GM23338 (cell line): ENCODE results near the gene NDUFA12.

Experiments
- CREB1 ChIP-seq: fragments of 250-450 bp; sonication (Bioruptor Pico); IDR thresholded peaks from 2 replicates; pipeline ENCODE4 v1.5.0; 2020; ENCODE audit warnings: low read depth, mild to moderate bottlenecking, moderate library complexity
- EZH2 ChIP-seq: fragments of 200-600 bp; sonication (generic); IDR thresholded peaks from one replicate; pipeline ENCODE4 v1.8.0; 2017; ENCODE audit warnings: antibody characterized with exemption, mild to moderate bottlenecking, low read depth; ENCODE audit not compliant: unreplicated experiment
- EZH2phosphoT487 ChIP-seq: fragments of 200-600 bp; sonication (generic); IDR thresholded peaks from one replicate; pipeline ENCODE4 v1.8.1; 2018; ENCODE audit warnings: antibody characterized with exemption; ENCODE audit not compliant: unreplicated experiment
- JUNB ChIP-seq: IDR thresholded peaks from one replicate; pipeline ENCODE4 v1.6.1; 2016; ENCODE audit warnings: antibody characterized with exemption; ENCODE audit not compliant: unreplicated experiment
- NANOG ChIP-seq: IDR thresholded peaks from 2 replicates; pipeline ENCODE4 v1.6.1; 2016; ENCODE audit warnings: antibody characterized with exemption, borderline replicate concordance
- POLR2AphosphoS5 ChIP-seq: IDR thresholded peaks from 2 replicates; pipeline ENCODE4 v1.6.1; 2016; ENCODE audit warnings: antibody characterized with exemption, low read depth
- STAT1 ChIP-seq: IDR thresholded peaks from one replicate; pipeline ENCODE4 v1.6.1; 2016; ENCODE audit warnings: antibody characterized with exemption; ENCODE audit not compliant: unreplicated experiment
- ZNF331 ChIP-seq: fragments of 250-450 bp; sonication (Bioruptor Pico); IDR thresholded peaks from 2 replicates; pipeline ENCODE4 v1.5.0; 2020; ENCODE audit warnings: low read depth, mild to moderate bottlenecking, moderate library complexity
- TF ChIP-seq, protein P1 (sequence below), 2 experiments: fragments of 200-600 bp in 1 of 2; sonication (generic) in 1 of 2; conservative IDR thresholded peaks; 2 replicates each; pipeline versions ENCODE4 v1.5.1 to v1.6.1; 2016 to 2017; ENCODE audit warnings: antibody characterized with exemption in 2 of 2, low read depth in 2 of 2, mild to moderate bottlenecking in 2 of 2, moderate library complexity in 1 of 2
- TF ChIP-seq, protein P2 (sequence below): IDR thresholded peaks from one replicate; pipeline ENCODE4 v1.6.1; 2018; ENCODE audit warnings: antibody characterized with exemption; ENCODE audit not compliant: unreplicated experiment
- TF ChIP-seq, protein P3 (sequence below): IDR thresholded peaks from 2 replicates; pipeline ENCODE4 v1.6.1; 2016; ENCODE audit warnings: antibody characterized with exemption
- TF ChIP-seq, protein P4 (sequence below): fragments of 250-450 bp; sonication (Bioruptor Pico); IDR thresholded peaks from 2 replicates; pipeline ENCODE4 v1.5.0; 2020; ENCODE audit warnings: mild to moderate bottlenecking, moderate library complexity

DNA sequence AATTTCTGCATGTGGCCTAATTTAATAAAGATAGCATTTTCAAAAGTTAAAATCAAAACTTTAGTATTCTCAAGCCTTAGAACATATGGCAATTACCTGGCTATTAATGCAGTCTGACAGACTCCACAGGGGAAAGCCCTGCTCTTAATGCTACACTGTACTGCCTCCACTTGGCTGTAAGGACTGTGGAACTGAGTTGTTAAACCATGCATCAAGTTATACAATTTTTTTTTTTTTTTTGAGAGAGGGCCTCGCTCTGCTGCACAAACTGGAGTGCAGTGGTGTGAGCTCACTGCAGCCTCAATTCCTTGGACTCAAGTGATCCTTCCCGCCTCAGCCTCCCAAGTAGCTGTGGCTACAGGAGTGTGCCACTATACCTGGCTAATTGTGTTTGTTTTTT, 19.0 kb upstream of the NDUFA12 start:
- TF ChIP-seq, protein P1, sequence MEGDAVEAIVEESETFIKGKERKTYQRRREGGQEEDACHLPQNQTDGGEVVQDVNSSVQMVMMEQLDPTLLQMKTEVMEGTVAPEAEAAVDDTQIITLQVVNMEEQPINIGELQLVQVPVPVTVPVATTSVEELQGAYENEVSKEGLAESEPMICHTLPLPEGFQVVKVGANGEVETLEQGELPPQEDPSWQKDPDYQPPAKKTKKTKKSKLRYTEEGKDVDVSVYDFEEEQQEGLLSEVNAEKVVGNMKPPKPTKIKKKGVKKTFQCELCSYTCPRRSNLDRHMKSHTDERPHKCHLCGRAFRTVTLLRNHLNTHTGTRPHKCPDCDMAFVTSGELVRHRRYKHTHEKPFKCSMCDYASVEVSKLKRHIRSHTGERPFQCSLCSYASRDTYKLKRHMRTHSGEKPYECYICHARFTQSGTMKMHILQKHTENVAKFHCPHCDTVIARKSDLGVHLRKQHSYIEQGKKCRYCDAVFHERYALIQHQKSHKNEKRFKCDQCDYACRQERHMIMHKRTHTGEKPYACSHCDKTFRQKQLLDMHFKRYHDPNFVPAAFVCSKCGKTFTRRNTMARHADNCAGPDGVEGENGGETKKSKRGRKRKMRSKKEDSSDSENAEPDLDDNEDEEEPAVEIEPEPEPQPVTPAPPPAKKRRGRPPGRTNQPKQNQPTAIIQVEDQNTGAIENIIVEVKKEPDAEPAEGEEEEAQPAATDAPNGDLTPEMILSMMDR (conservative IDR thresholded peaks at IDR 0.05; ENCODE audit: low read depth in 2 of 2): no peak
- TF ChIP-seq ZNF331 (CRISPR knock-in tag) (no peak), POLR2AphosphoS5 (no peak), NANOG (no peak), EZH2 (no peak), EZH2phosphoT487 (no peak), JUNB (no peak), CREB1 (CRISPR knock-in tag) (no peak), STAT1 (no peak)
- TF ChIP-seq, protein P2, sequence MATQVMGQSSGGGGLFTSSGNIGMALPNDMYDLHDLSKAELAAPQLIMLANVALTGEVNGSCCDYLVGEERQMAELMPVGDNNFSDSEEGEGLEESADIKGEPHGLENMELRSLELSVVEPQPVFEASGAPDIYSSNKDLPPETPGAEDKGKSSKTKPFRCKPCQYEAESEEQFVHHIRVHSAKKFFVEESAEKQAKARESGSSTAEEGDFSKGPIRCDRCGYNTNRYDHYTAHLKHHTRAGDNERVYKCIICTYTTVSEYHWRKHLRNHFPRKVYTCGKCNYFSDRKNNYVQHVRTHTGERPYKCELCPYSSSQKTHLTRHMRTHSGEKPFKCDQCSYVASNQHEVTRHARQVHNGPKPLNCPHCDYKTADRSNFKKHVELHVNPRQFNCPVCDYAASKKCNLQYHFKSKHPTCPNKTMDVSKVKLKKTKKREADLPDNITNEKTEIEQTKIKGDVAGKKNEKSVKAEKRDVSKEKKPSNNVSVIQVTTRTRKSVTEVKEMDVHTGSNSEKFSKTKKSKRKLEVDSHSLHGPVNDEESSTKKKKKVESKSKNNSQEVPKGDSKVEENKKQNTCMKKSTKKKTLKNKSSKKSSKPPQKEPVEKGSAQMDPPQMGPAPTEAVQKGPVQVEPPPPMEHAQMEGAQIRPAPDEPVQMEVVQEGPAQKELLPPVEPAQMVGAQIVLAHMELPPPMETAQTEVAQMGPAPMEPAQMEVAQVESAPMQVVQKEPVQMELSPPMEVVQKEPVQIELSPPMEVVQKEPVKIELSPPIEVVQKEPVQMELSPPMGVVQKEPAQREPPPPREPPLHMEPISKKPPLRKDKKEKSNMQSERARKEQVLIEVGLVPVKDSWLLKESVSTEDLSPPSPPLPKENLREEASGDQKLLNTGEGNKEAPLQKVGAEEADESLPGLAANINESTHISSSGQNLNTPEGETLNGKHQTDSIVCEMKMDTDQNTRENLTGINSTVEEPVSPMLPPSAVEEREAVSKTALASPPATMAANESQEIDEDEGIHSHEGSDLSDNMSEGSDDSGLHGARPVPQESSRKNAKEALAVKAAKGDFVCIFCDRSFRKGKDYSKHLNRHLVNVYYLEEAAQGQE: no peak
- TF ChIP-seq, protein P3, sequence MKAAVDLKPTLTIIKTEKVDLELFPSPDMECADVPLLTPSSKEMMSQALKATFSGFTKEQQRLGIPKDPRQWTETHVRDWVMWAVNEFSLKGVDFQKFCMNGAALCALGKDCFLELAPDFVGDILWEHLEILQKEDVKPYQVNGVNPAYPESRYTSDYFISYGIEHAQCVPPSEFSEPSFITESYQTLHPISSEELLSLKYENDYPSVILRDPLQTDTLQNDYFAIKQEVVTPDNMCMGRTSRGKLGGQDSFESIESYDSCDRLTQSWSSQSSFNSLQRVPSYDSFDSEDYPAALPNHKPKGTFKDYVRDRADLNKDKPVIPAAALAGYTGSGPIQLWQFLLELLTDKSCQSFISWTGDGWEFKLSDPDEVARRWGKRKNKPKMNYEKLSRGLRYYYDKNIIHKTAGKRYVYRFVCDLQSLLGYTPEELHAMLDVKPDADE: no peak
- TF ChIP-seq, protein P4, sequence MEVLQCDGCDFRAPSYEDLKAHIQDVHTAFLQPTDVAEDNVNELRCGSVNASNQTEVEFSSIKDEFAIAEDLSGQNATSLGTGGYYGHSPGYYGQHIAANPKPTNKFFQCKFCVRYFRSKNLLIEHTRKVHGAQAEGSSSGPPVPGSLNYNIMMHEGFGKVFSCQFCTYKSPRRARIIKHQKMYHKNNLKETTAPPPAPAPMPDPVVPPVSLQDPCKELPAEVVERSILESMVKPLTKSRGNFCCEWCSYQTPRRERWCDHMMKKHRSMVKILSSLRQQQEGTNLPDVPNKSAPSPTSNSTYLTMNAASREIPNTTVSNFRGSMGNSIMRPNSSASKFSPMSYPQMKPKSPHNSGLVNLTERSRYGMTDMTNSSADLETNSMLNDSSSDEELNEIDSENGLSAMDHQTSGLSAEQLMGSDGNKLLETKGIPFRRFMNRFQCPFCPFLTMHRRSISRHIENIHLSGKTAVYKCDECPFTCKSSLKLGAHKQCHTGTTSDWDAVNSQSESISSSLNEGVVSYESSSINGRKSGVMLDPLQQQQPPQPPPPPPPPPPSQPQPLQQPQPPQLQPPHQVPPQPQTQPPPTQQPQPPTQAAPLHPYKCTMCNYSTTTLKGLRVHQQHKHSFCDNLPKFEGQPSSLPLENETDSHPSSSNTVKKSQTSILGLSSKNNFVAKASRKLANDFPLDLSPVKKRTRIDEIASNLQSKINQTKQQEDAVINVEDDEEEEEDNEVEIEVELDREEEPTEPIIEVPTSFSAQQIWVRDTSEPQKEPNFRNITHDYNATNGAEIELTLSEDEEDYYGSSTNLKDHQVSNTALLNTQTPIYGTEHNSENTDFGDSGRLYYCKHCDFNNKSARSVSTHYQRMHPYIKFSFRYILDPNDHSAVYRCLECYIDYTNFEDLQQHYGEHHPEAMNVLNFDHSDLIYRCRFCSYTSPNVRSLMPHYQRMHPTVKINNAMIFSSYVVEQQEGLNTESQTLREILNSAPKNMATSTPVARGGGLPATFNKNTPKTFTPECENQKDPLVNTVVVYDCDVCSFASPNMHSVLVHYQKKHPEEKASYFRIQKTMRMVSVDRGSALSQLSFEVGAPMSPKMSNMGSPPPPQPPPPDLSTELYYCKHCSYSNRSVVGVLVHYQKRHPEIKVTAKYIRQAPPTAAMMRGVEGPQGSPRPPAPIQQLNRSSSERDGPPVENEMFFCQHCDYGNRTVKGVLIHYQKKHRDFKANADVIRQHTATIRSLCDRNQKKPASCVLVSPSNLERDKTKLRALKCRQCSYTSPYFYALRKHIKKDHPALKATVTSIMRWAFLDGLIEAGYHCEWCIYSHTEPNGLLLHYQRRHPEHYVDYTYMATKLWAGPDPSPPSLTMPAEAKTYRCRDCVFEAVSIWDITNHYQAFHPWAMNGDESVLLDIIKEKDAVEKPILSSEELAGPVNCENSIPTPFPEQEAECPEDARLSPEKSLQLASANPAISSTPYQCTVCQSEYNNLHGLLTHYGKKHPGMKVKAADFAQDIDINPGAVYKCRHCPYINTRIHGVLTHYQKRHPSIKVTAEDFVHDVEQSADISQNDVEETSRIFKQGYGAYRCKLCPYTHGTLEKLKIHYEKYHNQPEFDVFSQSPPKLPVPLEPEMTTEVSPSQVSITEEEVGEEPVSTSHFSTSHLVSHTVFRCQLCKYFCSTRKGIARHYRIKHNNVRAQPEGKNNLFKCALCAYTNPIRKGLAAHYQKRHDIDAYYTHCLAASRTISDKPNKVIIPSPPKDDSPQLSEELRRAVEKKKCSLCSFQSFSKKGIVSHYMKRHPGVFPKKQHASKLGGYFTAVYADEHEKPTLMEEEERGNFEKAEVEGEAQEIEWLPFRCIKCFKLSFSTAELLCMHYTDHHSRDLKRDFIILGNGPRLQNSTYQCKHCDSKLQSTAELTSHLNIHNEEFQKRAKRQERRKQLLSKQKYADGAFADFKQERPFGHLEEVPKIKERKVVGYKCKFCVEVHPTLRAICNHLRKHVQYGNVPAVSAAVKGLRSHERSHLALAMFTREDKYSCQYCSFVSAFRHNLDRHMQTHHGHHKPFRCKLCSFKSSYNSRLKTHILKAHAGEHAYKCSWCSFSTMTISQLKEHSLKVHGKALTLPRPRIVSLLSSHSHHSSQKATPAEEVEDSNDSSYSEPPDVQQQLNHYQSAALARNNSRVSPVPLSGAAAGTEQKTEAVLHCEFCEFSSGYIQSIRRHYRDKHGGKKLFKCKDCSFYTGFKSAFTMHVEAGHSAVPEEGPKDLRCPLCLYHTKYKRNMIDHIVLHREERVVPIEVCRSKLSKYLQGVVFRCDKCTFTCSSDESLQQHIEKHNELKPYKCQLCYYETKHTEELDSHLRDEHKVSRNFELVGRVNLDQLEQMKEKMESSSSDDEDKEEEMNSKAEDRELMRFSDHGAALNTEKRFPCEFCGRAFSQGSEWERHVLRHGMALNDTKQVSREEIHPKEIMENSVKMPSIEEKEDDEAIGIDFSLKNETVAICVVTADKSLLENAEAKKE (CRISPR knock-in tag): no peak
